ENCODE measurements around the gene ACBD6.

ACBD6 gene

DNA sequence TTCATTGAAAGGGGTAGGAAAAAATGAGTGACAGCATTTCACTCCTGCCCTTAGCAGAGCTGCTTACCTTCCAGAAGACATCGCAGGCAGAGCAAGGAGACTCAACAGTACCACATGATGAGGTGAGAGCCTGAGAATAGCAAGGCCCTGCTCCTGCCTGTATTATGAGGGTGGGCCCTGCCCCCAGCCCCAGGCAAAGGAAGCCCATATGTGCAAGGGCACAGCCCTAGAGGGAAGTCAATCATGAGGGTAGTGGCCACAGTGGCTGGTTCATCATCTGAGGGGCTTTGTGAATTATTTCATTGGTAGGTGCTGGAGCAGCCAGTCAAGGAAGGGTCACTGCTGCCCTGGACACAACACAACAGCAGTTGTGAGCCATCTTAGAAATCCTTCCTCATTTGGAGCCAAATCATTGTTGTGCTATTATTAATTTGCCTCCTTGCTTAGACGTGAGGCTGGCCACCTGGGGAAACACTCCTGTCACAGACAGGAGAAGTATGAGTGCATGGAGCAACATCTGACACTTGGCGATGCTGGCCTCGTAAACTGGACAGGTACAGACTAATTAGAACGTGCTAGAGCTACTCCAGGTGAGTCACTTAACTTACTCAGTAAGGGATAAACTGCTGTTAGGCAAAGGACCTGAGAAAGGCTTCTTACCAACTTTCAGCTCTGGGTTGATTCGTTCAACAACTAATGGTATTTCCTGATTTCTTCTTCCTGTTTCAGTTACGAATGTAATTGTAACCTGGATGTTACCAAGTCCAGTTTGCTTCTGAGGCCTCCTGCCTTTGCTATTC lies 22.7 kb upstream of the ACBD6 start:
- no peak for DNase-seq

DNA sequence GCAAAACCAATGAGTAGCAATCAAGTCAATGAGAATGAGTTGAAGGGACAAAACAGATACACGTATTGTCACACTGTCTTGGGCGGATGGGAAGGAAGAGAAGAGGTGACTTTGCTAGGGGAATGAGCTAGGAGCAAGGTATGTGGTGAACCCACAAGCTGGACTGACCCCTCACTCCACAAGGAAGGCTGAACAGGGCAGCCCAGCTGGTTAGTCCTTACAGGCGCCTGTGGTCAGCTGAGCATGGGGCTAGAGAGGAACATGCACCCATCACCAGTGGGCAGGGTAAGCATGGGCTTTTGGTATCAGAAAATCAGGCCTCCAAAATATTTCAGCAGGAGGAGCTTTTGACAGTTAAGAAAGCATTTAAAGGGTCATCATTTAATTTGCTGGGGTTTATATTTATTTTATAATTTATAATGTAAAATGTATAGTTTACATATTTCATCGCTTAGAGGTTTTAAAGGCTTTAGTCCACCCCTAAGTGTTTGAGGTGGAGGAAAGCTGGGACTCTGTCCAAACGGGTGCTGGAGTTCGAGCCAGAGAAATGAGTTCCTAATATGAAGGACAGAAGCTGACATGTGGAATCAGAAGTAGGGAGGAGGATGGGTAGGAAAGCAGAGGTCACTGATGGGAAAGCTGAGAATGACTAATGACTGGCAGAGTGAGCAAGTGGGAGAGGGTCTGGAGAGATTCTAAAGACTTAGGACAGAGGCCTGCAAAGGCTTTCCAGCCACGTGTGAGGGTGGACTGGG lies 22.0 kb upstream of the ACBD6 start:
- no peak for DNase-seq

DNA sequence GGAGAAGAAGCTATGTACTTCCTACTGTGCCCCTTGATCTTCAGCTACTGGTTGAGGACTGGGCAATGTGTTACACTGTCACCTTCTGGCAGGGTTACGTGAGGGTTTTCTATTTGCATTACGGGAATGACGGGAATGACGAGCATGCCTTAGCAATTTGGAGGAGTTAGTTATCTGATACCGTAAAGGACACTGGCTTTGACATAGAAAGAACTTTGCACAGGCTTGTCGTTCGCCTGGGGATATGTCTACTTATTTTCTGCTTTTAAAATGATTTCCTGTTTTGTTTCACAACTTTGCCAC lies 19.8 kb upstream of the ACBD6 start:
- peak; percentile 35 for DNase-seq

DNA sequence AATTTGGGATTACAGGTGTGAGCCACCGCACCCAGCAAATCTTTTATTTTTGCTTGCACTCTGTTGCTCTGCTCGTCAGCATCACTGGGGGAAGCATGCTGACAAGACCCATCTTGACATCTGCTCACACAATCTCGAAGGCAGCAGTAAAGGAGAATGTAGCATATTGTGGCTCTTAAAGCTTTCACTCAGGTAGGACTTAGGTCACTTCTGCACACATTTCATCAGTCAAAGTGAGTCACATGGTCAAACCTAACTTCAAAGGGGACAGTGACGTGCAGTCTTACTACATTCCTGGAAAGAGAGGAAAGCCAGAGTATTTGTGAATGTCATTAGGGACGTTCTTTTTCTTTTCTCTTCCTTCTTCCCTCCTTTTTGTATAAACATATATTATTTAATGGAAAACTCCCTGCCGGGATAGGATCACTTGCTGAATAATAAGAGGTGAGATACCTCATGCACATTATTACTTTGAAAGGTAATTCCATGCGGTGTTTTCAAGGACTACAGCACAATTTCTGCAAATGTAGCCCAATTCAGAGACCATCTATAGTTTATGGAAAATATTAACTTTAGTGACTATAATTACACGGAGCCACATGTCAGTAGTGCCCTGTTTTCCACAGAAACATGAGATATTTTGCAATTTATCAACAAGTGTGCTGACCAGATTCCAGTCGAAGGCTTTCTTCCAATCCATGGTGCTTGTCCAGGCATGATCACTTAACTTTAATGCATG lies 19.3 kb upstream of the ACBD6 start:
- DNase-seq: no peak

DNA sequence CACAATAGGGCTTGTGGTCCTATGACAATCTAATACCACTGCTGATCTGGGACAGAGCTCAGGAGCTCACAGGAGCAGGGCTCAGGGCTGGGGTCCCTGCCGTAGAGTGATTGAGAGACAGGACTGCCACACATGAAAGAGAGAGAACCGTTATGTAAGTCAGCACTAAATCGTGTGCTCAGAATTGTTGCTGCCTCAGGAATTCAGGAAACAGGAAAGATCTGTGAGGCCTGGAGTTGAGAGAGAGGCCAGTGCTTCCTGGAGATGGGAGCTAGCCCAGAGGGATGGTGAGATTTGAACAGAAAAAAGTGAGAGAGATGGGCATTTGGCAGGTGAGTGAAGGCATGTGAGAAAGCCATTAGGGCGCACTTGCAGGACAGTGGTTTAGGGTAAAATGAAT lies 17.5 kb upstream of the ACBD6 start:
- no peak for DNase-seq

DNA sequence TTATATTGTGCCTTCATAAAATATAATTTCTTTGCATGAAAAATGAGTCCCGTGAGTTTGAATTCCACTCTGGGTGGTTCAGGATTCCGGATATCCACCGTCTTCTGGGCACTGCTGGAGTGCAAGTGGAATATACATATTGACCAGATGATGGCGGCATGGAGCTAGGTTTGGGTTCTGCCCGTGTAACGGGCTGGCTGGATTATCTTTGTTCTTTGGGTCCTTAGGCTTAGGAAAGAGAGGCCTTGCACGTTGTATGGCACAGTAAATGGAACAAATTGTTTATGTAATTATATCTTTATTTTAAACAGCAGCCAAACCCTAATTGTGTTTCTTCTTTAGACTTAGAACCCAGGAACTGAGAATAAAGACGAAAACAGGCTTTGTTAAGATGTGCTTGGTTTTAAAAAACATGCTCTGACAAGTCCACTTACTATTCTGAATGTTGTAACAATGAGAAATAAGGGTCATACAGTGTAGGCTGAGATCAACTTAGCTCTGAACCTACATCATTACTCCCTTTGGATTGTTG lies 13.5 kb upstream of the ACBD6 start:
- DNase-seq: peak; percentile 91

DNA sequence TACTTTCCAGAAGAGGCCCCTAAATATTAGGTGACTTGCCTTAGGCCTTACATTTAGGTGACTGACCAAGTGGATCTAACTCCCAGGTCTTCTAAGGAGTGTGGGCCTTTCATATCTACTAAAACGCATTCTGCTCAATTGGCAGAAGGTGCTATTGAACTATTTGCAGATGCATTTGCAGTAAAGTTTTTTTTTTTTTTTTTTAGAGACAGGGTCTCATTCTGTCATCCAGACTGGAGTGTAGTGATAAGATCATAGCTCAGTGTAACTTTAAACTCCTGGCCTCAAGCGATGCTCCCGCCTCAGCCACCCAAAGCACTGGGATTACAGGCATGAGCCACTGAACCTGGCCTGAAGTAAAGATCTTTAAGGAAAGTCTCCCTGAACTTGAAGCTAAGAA lies 13.0 kb upstream of the ACBD6 start:
- DNase-seq: no peak

DNA sequence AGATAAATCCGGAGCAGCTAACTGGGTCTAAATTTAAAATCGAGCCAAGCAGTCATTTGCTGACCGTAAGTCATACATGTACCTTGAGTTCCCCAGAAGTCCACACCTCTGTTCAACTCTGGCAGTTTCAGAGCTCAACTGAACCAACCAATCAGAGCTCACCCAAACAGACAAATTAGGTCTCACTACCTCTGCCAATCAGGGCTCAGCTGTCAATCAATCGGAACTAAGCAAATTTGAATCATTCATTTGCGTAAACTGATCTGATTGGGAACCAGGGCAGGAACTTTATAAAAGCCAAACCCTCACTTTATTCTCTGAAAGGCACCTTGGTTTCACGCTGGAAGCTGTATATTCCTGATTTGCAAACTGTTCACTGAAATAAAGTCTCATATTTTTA lies 11.2 kb upstream of the ACBD6 start:
- DNase-seq: no peak

DNA sequence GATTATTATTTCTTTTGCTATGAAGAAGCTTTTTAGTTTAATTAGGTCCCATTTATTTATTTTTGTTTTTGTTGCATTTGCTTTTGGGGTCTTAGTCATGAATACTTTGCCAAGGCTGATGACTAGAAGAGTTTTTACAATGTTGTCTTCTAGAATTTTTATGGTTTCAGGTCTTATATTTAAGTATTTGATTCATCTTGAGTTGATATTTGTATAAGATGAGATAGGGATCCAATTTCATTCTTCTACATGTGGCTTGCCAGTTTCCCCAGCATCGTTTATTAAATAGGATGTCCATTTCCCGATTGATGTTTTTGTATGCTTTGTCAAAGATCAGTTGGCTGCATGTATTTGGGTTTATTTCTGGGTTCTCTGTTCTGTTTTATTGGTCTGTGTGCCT lies 8.5 kb upstream of the ACBD6 start:
- no peak for DNase-seq

DNA sequence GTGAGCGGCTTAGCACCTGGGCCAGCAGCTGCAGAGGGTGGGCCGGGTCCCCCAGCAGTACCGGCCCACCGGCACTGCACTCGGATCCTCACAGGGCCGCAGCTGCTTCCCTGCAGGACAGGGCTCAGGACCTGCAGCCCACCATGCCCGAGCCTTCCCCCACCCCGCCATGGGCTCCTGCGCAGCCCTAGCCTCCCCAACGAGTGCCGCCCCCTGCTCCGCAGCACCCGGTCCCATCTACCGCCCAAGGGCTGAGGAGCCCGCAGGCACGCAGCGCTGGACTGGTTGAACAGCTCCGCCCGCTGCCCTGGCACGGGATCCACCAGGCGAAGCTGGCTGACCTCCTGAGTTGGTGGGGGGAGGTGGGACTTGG lies 6.3 kb upstream of the ACBD6 start:
- DNase-seq: no peak

DNA sequence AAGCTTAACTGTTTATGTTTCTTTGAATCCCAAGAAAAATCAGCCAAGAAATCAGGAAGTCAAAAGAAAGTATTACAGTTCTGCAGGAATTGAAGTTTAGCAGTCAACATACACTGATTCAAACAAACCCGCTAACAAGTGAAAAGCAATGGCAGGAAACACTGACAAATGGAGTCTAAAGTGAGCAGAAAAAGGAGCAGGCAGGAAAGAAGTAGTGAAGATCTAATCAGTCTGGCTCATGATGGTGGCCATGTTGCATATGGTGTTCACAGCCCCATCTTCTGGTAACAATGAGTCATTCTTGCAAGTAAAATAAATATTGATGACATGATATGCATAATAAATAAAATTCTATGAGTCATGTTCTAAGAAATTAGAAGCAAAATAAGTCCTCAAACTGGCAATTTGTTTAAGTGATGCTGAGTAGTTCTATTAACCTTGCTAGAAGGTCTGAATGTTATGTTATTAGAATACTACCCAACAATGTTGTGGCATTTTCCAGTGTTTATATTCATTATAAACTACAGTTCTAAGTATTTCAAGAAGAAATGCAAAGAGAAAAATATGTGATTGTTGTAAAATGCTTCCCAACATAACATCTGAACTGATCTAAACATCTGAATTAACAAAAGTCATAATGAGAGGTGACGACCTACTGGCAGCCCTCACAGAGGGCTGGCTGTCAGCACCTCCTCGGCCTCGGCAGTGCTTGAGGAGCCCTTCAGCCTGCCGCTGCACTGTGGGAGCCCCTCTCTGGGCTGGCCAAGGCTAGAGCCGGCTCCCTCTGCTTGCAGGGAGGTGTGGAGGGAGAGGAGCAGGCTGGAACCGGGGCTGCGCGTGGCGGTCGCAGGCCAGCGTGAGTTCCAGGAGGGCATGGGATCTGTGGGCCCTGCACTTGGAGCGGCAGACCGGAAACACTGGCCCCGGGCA lies 5.7 kb upstream of the ACBD6 start:
- no peak for DNase-seq

DNA sequence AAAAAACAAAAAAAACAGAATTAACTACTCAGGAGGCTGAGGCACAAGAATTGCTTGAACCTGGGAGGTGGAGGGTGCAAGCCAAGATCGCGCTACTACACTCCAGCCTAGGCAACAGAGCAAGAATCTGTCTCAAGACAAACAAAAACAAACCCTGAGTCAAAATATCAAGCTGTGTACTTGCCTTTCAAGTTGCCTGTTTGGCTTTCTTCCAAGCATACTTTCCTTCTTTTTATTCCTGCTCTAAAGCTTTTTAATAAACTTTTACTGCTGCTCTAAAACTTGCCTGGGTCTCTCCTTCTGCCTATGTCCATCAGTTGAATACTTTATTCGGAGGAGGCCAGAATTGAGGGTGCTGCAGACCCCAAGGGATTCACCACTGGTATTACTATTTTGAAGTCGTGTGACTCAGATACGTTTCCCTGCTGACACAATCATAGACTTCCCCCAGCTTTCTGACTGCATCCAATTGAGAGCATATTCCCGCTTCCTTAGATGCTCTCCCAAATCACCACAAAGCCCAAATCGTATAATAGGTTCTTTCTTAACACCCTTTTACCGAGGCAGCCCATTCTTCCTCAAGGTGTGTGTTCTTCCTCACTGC lies 3.5 kb upstream of the ACBD6 start:
- no peak for DNase-seq

DNA sequence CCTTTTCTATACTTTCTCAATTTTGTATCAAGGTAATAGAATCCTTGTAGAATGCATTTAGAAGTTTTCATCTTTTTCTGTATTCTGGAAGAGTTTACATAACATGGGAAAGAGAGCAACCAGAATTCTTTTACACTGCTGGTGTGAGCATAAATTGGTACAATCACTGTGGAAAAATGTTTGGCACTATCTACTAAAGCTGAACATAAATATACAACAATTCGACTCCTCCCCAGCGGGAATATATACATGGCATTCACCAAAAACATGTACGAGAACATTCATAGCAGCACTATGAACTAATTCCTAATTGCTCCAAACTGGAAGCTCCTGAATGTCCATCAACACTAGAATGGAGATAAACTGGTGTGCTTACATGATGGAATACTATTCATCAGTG lies 1.8 kb upstream of the ACBD6 start:
- no peak for DNase-seq

DNA sequence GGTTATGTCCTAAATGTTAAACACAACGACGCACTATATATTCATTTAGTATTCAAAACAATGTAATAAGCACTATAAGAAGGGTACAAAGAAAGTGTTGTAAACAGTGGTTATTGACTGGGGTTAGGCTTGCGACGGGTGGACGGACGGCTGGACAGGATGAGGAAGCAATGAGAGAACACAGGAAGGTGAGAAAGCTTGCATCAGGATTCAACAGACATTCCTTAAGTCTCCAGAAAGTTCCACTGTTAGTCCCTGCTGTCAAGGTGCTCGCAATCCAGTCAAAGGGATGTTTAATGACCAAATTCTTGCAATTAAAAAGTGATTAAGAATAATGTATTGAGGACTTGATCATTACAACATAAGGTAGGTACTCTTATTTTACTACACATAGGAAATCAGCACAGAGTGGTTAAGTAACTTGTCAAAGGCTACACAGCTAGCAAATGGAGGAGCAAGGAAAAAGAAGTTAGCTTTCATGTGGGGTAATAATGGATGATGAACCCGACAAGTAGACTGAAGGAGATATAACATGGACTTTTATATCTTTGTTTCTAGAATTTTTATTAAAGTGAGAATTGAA lies 994 bp upstream of the ACBD6 start:
- no peak for DNase-seq

DNA sequence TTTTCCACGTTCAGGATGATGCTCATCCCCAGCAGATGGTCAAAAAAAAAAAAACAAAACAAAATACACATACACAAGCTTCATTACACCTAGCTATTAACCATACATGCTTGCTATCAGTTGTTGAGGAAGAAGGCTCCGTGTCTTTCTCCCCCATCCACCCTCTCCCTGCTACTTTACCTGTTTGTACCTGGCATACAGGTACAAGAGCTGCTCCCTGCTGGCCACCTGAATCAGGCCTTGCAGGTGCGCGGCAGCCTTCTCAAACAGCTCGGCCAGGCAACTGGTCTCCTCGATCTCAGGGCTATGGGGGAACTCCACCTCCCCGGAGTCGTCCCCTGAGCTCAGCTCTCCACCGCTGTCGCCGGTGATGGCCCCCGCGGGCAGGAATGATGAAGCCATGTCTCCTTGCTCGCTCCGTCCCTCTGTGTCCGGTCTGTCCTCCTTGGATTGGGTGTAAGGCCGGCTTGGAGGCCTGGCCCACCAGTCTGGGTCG lies 464 bp downstream of the ACBD6 start:
- peak; percentile 80 for DNase-seq

DNA sequence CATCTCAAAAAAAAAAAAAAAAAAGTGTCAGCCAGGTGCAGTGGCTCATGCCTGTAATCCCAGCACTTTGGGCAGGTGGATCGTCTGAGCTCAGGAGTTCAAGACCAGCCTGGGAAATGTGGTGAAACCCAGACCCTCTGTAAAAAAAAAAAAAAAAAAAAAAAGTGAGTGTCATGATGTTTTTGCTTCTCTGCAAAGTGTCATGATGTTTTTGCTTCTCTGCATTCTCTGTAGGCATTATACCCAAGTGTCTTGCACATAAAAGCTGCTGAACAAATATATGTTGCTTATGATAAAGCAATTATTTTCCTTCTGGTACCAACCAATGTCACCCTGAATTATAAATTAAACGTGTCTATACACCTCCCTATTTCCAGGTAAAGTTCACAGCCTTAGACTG lies 1.7 kb downstream of the ACBD6 start:
- no peak for DNase-seq

DNA sequence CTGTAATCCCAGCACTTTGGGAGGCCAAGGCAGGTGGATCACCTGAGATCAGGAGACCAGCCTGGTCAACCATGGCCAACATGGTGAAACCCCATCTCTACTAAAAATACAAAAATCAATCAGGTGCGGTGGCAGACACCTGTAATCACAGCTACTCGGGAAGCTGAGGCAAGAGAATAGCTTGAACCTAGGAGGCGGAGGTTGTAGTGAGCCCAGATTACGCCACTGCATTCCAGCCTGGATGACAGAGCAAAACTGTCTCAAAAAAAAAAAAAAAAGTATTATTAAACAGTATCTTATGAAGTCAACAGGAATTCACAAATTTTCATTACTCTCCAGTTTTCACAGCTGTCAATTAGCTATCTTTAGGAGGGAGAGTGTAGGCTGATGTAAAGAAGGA lies 3.8 kb downstream of the ACBD6 start:
- no peak for DNase-seq

DNA sequence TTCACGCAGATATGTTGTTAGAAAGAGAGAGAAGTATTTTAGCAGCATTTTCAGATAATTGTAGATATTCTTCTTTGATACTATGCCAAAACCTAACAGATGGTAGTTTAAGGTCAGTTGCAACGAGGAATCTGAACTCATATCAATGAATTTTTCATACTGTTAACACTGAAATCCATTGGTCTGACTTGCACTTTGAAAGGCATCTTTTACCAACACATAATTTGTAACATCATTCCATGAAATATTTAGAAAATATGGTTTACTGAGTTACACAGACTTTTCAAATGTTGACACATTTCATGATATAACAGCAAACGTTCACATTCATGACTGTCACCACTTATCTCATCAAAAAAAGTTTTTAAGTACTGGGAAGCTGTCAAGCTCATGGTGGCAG lies 4.6 kb downstream of the ACBD6 start:
- DNase-seq: no peak

DNA sequence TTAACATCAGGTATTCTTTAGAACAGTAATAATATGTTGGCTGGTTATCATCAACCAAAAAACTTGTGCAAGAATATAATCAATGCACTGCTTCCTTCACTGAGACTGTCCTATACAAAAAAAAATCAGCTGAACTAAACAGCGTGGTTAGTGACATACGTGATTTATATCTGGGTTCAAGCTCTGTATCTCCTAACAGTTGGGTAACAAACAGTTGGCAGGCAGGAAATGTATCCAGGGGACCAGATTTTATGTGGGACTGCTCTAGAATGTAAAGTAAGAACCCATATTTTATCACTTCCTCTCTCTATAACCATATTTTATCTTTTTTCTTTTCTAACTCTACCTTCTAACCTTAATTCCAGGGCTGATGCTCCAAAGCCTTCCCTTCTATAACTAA lies 8.0 kb downstream of the ACBD6 start:
- DNase-seq: no peak

DNA sequence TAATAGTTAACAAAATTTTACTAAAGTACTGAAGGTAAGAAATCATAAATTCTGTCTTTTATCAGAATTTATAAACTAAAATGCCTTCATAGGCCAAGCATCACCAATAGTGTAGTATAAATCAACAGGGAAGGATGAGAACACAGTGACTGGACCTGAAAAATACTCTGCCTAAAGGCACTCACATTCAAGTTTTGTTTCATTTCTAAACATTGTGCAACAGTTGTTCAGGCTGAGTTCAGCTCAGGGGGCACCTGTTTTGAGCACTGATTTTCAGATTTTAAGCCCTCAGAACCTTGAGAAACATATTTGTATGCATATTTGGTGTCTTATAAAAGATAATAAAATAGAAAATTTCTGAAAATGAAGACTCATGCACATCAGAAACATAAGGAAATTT lies 12.4 kb downstream of the ACBD6 start:
- DNase-seq: no peak

DNA sequence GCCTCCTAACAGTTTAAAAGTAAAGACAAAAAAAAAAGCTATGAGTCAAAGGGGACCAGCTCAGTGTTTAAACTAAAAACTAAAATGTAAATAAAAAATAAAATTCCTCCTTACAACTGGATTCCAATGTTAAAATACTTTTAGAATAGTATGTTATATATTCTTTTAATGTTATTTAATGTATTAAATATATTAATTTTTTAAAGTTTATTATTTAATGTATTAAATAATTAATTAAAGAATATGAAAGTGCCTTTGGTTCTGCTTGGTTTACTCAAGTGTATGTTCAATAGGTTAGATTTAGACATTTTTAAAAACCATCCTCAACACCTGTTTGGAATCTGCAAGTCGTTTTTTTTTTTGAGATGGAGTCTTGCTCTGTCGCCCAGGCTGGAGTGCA lies 13.1 kb downstream of the ACBD6 start:
- DNase-seq: no peak

DNA sequence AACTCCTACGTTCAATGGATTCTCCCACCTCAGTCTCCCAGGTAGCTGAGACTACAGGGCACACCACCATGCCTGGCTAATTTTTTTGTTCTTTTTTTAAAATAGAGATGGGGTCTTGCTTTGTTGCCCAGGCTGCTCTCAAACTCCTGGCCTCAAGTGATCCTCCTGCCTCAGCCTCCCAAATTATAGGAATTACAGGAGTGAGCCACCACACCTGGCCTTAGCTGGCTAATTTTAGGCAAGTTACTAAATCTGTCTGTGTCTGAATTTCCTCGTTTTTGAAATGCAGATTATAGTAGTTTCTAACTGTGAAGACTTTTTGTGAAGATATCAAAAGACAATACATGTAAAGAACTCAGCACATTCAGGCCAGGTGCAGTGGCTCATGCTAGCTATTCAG lies 13.7 kb downstream of the ACBD6 start:
- no peak for DNase-seq
